ENCODE data around the gene CHID1.

CHID1 gene

GRCh38 chr11:940496-941135, 30.0 kb upstream of the CHID1 start:
- H3K27me3 Mint-ChIP-seq: no peaks in the 10 kb centered on the region
- H3K27ac Mint-ChIP-seq: peak overlapping the region; percentile 79
- H3K4me3 Mint-ChIP-seq: peak overlapping the region; percentile 23
- peaks cover 80% of the 10 kb centered on the region for H3K4me1 Mint-ChIP-seq
- H3K36me3 Mint-ChIP-seq: peaks cover 9% of the 10 kb centered on the region
- H3K9me3 Mint-ChIP-seq: no peaks in the 10 kb centered on the region

- peak overlapping the region; percentile 23 for H3K27ac Mint-ChIP-seq
- no peak overlapping the region for H3K4me3 Mint-ChIP-seq
- H3K4me1 Mint-ChIP-seq: peaks cover 77% of the 10 kb centered on the region
- H3K36me3 Mint-ChIP-seq: no peaks in the 10 kb centered on the region
- no peaks in the 10 kb centered on the region for H3K27me3 Mint-ChIP-seq
- H3K9me3 Mint-ChIP-seq: no peaks in the 10 kb centered on the region
These were observed 27.2 kb upstream of the CHID1 start for GRCh38 chr11:937841-938261.

GRCh38 chr11:936199-936598, 25.6 kb upstream of the CHID1 start:
- Mint-ChIP-seq H3K36me3 (peaks cover under 1% of the 10 kb centered on the region), H3K4me3 (no peak overlapping the region), H3K27ac (no peak overlapping the region), H3K27me3 (no peaks in the 10 kb centered on the region), H3K4me1 (peaks cover 73% of the 10 kb centered on the region), H3K9me3 (no peaks in the 10 kb centered on the region)

- peak overlapping the region; percentile 23 for H3K27ac Mint-ChIP-seq
- H3K27me3 Mint-ChIP-seq: no peaks in the 10 kb centered on the region
These were observed 23.9 kb upstream of the CHID1 start for GRCh38 chr11:934527-934926.

GRCh38 chr11:933936-934335, 23.3 kb upstream of the CHID1 start:
- Mint-ChIP-seq H3K4me3 (no peak overlapping the region), H3K27ac (no peak overlapping the region), H3K27me3 (no peaks in the 10 kb centered on the region), H3K4me1 (peaks cover 62% of the 10 kb centered on the region), H3K9me3 (no peaks in the 10 kb centered on the region), H3K36me3 (peaks cover 1% of the 10 kb centered on the region)

More at GRCh38 chr11:934527-934926, 23.9 kb upstream of the CHID1 start:
- Mint-ChIP-seq H3K9me3 (no peaks in the 10 kb centered on the region), H3K36me3 (peaks cover 1% of the 10 kb centered on the region), H3K4me1 (peaks cover 65% of the 10 kb centered on the region), H3K4me3 (no peak overlapping the region)

- H3K4me1 Mint-ChIP-seq: peaks cover 64% of the 10 kb centered on the region
These were observed 22.7 kb upstream of the CHID1 start for GRCh38 chr11:933142-933851.

GRCh38 chr11:932435-932834, 21.8 kb upstream of the CHID1 start:
- Mint-ChIP-seq H3K4me1 (peaks cover 64% of the 10 kb centered on the region), H3K27me3 (no peaks in the 10 kb centered on the region), H3K4me3 (no peak overlapping the region), H3K9me3 (no peaks in the 10 kb centered on the region), H3K27ac (no peak overlapping the region), H3K36me3 (peaks cover 1% of the 10 kb centered on the region)

More at GRCh38 chr11:933142-933851, 22.7 kb upstream of the CHID1 start:
- H3K27ac Mint-ChIP-seq: peak overlapping the region; percentile 53
- no peak overlapping the region for H3K4me3 Mint-ChIP-seq
- H3K27me3 Mint-ChIP-seq: no peaks in the 10 kb centered on the region
- no peaks in the 10 kb centered on the region for H3K9me3 Mint-ChIP-seq
- H3K36me3 Mint-ChIP-seq: peaks cover 1% of the 10 kb centered on the region

GRCh38 chr11:931385-931784, 20.8 kb upstream of the CHID1 start:
- H3K4me1 Mint-ChIP-seq: peaks cover 65% of the 10 kb centered on the region
- no peaks in the 10 kb centered on the region for H3K27me3 Mint-ChIP-seq
- H3K4me3 Mint-ChIP-seq: peak overlapping the region; percentile 33
- H3K27ac Mint-ChIP-seq: peak overlapping the region; percentile 10
- H3K9me3 Mint-ChIP-seq: no peaks in the 10 kb centered on the region
- peaks cover 1% of the 10 kb centered on the region for H3K36me3 Mint-ChIP-seq

- H3K4me1 Mint-ChIP-seq: peaks cover 60% of the 10 kb centered on the region
- no peaks in the 10 kb centered on the region for H3K27me3 Mint-ChIP-seq
These were observed 18.8 kb upstream of the CHID1 start for GRCh38 chr11:929405-929804.

GRCh38 chr11:928786-929185, 18.2 kb upstream of the CHID1 start:
- peaks cover 56% of the 10 kb centered on the region for H3K4me1 Mint-ChIP-seq

More at GRCh38 chr11:929405-929804, 18.8 kb upstream of the CHID1 start:
- Mint-ChIP-seq H3K9me3 (no peaks in the 10 kb centered on the region), H3K36me3 (peaks cover 1% of the 10 kb centered on the region), H3K27ac (no peak overlapping the region), H3K4me3 (no peak overlapping the region)

GRCh38 chr11:927871-928270, 17.3 kb upstream of the CHID1 start:
- Mint-ChIP-seq H3K36me3 (peaks cover 1% of the 10 kb centered on the region), H3K9me3 (no peaks in the 10 kb centered on the region), H3K27ac (peak overlapping the region; percentile 46), H3K4me1 (peaks cover 47% of the 10 kb centered on the region), H3K4me3 (peak overlapping the region; percentile 88), H3K27me3 (no peaks in the 10 kb centered on the region)

More at GRCh38 chr11:928786-929185, 18.2 kb upstream of the CHID1 start:
- Mint-ChIP-seq H3K27me3 (no peaks in the 10 kb centered on the region), H3K27ac (peak overlapping the region; percentile 93), H3K9me3 (no peaks in the 10 kb centered on the region), H3K36me3 (peaks cover 1% of the 10 kb centered on the region), H3K4me3 (peak overlapping the region; percentile 59)

GRCh38 chr11:926341-926916, 15.8 kb upstream of the CHID1 start:
- H3K27me3 Mint-ChIP-seq: no peaks in the 10 kb centered on the region
- peaks cover 39% of the 10 kb centered on the region for H3K4me1 Mint-ChIP-seq
- H3K36me3 Mint-ChIP-seq: peaks cover 1% of the 10 kb centered on the region
- peak overlapping the region; percentile 88 for H3K4me3 Mint-ChIP-seq
- peak overlapping the region; percentile 83 for H3K27ac Mint-ChIP-seq
- H3K9me3 Mint-ChIP-seq: no peaks in the 10 kb centered on the region

- H3K9me3 Mint-ChIP-seq: no peaks in the 10 kb centered on the region
- H3K4me3 Mint-ChIP-seq: peak within 1 kb of the TSS; percentile 88
- no peaks in the 10 kb centered on the region for H3K27me3 Mint-ChIP-seq
- H3K27ac Mint-ChIP-seq: peak within 1 kb of the TSS; percentile 83
- H3K36me3 Mint-ChIP-seq: no peaks in the 10 kb centered on the region
- H3K4me1 Mint-ChIP-seq: peaks cover 32% of the 10 kb centered on the region
These were observed 15.1 kb upstream of the CHID1 start, which contains the start of gene AP2A2 for GRCh38 chr11:925496-926301. TSS of gene AP2A2 (plus strand) at chr11:925870. CDS start at chr11:926022, 152 bp downstream.

- Mint-ChIP-seq H3K4me1 (peaks cover 29% of the 10 kb centered on the region), H3K27ac (no peak overlapping the region), H3K36me3 (no peaks in the 10 kb centered on the region), H3K27me3 (no peaks in the 10 kb centered on the region), H3K9me3 (no peaks in the 10 kb centered on the region), H3K4me3 (no peak overlapping the region)
These were observed 14.5 kb upstream of the CHID1 start for GRCh38 chr11:925158-925495.

GRCh38 chr11:924406-925157, 14.0 kb upstream of the CHID1 start:
- H3K27ac Mint-ChIP-seq: peak overlapping the region; percentile 27
- peak overlapping the region; percentile 15 for H3K4me3 Mint-ChIP-seq
- H3K36me3 Mint-ChIP-seq: no peaks in the 10 kb centered on the region

More at GRCh38 chr11:924406-925157, 14.0 kb upstream of the CHID1 start:
- no peaks in the 10 kb centered on the region for H3K27me3 Mint-ChIP-seq
- no peaks in the 10 kb centered on the region for H3K9me3 Mint-ChIP-seq
- peaks cover 29% of the 10 kb centered on the region for H3K4me1 Mint-ChIP-seq
